GM12878 (cell line): Measurements from ENCODE around the gene MYH7B. TPM values are rescaled to one million over a fixed set of nuclear protein-coding genes. Genes with fewer than 3 reads are reported as not detected.

Experiments
- CREB1 ChIP-seq: IDR thresholded peaks from 2 replicates; pipeline ENCODE4 v1.6.1; 2012; ENCODE audit warnings: low read depth, mild to moderate bottlenecking, inconsistent platforms
- E4F1 ChIP-seq: fragments of 450-650 bp; IDR thresholded peaks from 2 replicates; pipeline ENCODE4 v1.6.1; 2018; ENCODE audit warnings: borderline replicate concordance, mild to moderate bottlenecking; ENCODE audit not compliant: partially characterized antibody
- NFYB ChIP-seq: IDR thresholded peaks from 2 replicates; pipeline ENCODE4 v1.6.1; 2011; ENCODE audit warnings: low read depth, mild to moderate bottlenecking, low read length, improper control_type of control experiment, moderate library complexity; ENCODE audit not compliant: insufficient read depth
- SREBF1 ChIP-seq: IDR thresholded peaks from 2 replicates; pipeline ENCODE4 v1.6.1; 2012; ENCODE audit warnings: mild to moderate bottlenecking, low read length
- TCF3 ChIP-seq: IDR thresholded peaks from 2 replicates; pipeline ENCODE4 v1.6.1; 2012; ENCODE audit warnings: low read depth, mild to moderate bottlenecking, low read length, borderline replicate concordance; ENCODE audit not compliant: insufficient read depth
- ZNF592 ChIP-seq: fragments of 450-650 bp; IDR thresholded peaks from 2 replicates; pipeline ENCODE4 v1.6.1; 2017; ENCODE audit warnings: mild to moderate bottlenecking, moderate library complexity
- ZNF687 ChIP-seq: fragments of 450-650 bp; IDR thresholded peaks from 2 replicates; pipeline ENCODE4 v1.6.1; 2017; ENCODE audit warnings: mild to moderate bottlenecking, moderate library complexity
- polyA plus RNA-seq, 11 experiments: library from polyadenylated mRNA; depleted of rRNA in 4 of 11; unstranded in 6 of 11; stranded (reverse) in 5 of 11; fragments of >200 nt; fragmentation: Nextera tagmentation in 4 of 11; fragmentation: Illumina TruSeq in 1 of 11; extraction: Ambion mirVana in 4 of 11; extraction: Trizol in 1 of 11; gene quantifications; 1 replicate in 1 of 11; 2 replicates in 10 of 11; pipeline versions ENCODE4 v1.2.1 to v1.2.3, GENCODE V29; 2011 to 2016; ENCODE audit warnings: inconsistent platforms in 2 of 11, missing spikeins in 2 of 11, low read depth in 1 of 11
- total RNA-seq, 4 experiments: library from RNA; depleted of rRNA in 3 of 4; stranded (reverse); fragments of >200 nt in 3 of 4; fragmentation: Illumina TruSeq in 1 of 4; extraction: Trizol in 1 of 4; gene quantifications; 2 replicates each; pipeline versions ENCODE4 v1.2.1 to v1.2.3, GENCODE V29; 2013 to 2021

MYH7B gene
- total and polyA plus RNA-seq, 10 of the 15 experiments (the other 5 are each of a cell fraction or from before 2014, with no cell fraction given) = 0.01 to 0.40 (median 0.20) TPM; not detected in 3

- no peak for TF ChIP-seq E4F1
- TF ChIP-seq CREB1 = no peak
- no peak for TF ChIP-seq ZNF592
- TF ChIP-seq NFYB = no peak
- no peak for TF ChIP-seq SREBF1
- TF ChIP-seq TCF3 = no peak
- no peak for TF ChIP-seq ZNF687
These were observed 20.6 kb downstream of the MYH7B start (continued) for GRCh38 chr20:34976286-34976685.
